GM19467 (cell line): ENCODE data around the gene ABCA12.
"Not testable (repeated sequence)": the region's sequence is repeated elsewhere in the genome, so short reads cannot be mapped to it uniquely, and the experiment has no call there.

Experiments used
- ATAC-seq: cut with Tn5 transposase; IDR thresholded peaks from one replicate; pipeline ENCODE4 v1.9.1; 2021; ENCODE audit warnings: mild to moderate bottlenecking, moderate library complexity; ENCODE audit not compliant: unreplicated experiment

ABCA12 gene

GRCh38 chr2:215138479-215138878, at the start of gene ABCA12:
TSS of gene ABCA12 (minus strand) at chr2:215138626. CDS start at chr2:215138208, 418 bp downstream.
- no peak for ATAC-seq

- no peak for ATAC-seq
These were observed 49.7 kb upstream of the ABCA12 start for GRCh38 chr2:215188078-215188477.

- no peak for ATAC-seq
These were observed 47.6 kb upstream of the ABCA12 start for GRCh38 chr2:215186021-215186420.

- ATAC-seq: no peak
These were observed 39.7 kb upstream of the ABCA12 start for GRCh38 chr2:215178121-215178520.

DNA sequence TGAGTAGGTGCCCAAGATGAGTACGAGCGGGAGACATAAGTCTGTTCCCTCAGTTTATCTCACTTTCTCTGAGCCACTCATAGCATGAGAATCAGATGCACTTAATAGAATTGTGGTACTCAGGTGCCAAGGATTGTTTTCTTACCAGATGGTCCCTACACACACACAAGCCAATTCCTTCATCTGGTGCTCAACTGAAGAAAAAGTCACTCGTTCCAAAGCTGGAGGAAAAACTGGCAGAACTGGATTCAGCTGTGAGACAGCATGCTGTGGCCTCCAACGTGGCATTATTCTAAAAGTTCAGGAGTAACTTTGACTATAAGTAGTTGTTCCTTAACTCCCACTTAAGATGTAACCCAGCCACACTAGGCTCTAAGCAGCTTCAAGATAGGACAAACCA, 33.4 kb upstream of the ABCA12 start:
- ATAC-seq: no peak

- ATAC-seq: no peak
These were observed 32.7 kb upstream of the ABCA12 start for GRCh38 chr2:215171151-215171550.

DNA sequence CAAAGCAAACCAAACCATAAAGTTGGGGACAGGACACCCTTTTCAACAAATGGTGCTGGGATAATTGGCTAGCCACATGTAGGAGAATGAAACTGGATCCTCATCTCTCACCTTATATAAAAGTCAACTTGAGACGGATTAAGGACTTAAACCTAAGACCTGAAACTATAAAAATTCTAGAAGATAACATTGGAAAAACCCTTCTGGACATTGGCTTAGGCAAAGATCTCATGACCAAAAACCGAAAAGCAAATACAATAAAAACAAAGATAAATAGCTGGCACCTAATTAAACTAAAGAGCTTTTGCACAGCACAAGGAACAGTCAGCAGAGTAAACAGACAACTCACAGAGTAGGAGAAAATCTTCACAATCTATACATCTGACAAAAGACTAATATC, 28.1 kb upstream of the ABCA12 start:
- not testable (repeated sequence) for ATAC-seq

GRCh38 chr2:215163319-215163718, 24.9 kb upstream of the ABCA12 start:
- ATAC-seq: not testable (repeated sequence)

DNA sequence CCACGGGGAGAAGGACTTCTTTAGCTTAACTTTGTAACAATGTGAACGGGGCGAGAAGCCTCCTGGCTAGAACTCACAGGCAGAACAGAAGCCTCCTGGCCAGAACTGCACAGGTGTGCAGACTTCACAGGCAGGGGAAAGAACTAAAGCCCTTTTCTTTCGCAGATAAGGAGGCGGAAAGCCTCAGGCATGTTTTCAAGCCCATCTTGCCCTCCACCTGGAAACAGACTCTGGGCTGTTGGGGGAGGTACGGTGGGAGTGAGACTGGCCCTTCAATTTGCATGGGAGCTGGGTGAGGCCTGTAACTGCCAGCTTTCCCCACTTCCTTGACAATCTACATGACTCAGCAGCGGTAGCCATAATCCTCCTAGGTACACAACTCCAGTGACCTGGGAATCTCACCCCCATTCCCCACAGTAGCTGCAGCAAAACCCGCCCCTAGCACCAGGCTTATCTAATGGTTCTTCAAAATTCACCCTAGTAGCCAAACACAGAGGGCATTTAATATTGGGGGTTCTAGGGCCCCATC, 22.9 kb upstream of the ABCA12 start:
- ATAC-seq: no peak

DNA sequence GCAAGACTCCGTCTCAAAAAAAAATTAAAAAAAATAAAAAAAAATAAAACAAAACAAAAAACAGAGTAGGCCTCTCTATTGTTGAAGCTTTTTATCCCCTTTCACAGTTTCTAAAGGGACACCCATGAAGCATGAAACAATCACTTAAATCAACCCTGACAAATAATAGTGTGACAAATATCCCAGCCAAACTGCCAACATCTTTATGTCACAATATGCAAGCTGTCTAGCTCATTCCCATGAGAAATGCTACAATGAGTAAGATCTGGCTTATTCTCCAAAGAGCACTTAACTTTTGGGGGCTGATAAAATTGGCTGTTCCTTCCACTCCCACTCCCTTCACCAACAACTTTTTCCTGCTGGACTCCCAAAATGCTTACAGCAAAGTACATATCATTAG, 21.7 kb upstream of the ABCA12 start:
- ATAC-seq: no peak

GRCh38 chr2:215156453-215156852, 18.0 kb upstream of the ABCA12 start:
- no peak for ATAC-seq

GRCh38 chr2:215149894-215150293, 11.5 kb upstream of the ABCA12 start:
- ATAC-seq: no peak

GRCh38 chr2:215149486-215149885, 11.1 kb upstream of the ABCA12 start:
- no peak for ATAC-seq

- ATAC-seq: no peak
These were observed 10.6 kb upstream of the ABCA12 start for GRCh38 chr2:215149060-215149459.

DNA sequence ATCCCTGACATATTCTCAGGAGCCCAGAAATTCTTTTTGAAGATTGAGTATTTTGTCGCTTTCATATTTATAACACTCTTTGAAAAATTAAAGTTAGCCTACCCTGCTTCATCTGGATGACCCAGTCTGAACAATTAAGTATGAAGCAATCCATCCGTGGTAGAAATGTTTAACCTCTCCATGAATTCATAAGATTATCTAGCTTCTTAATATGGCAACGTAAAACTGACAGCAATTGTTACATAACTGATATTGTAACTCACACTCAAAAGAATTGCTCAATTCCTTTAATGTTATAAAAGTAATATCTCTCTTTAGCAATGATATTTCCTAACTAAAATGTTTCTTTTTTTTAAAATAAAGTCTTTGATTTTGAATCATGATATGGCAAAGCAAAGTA, 7.2 kb upstream of the ABCA12 start:
- no peak for ATAC-seq

DNA sequence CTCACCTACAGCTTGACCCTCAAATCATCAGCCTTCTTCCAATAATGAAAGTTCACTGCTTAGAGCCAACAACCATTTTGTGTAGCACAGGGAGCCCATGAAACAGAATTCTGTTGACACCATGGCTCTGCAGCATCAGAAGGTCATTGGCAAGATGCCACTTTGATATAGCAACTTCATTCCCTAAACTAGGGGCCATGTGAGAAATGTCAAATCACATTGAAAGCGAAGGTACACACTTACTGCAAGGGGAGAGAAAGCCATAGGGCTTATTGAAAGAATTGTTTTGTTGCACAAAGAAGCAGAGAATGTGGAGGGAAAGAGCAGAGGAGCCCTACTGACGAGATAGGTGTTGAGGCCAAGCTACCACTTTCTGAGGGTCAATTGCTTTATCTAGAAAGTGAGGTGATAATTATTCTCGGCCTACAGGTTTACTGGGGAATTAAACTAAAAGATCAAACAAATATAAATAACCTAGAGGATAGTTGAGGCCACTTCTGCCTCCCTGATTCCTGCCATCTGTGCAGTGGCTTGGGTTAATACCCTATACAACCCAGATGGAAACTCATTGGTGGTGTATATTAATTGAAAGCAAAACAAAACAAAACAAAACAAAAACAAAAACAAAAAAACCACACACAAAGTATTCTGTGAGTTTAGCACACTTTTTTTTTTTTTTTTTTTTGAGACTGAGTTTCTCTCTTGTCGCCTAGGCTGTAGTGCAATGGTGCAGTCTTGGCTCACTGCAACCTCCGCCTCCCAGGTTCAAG, 5.9 kb upstream of the ABCA12 start:
- ATAC-seq: no peak

- ATAC-seq: no peak
These were observed 5.0 kb upstream of the ABCA12 start for GRCh38 chr2:215143458-215143857.

DNA sequence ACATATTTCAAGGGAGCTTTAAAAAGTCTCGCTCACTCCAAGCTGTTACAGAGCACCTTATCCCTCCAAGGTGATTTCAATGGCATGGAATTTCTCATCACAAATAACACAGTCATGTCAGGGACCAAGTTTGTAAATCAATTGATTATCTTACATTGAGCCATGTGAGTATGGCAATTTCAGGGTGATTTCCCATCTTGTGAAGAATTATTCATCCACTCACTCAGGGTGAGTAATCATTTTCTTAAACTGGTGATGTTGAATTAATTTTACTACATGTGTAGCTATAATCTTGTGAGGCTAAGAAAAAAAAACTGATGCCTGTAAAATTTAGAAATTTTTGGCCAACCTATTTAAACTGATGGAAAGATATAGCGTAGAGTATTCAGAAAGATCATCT, 3.3 kb upstream of the ABCA12 start:
- no peak for ATAC-seq

DNA sequence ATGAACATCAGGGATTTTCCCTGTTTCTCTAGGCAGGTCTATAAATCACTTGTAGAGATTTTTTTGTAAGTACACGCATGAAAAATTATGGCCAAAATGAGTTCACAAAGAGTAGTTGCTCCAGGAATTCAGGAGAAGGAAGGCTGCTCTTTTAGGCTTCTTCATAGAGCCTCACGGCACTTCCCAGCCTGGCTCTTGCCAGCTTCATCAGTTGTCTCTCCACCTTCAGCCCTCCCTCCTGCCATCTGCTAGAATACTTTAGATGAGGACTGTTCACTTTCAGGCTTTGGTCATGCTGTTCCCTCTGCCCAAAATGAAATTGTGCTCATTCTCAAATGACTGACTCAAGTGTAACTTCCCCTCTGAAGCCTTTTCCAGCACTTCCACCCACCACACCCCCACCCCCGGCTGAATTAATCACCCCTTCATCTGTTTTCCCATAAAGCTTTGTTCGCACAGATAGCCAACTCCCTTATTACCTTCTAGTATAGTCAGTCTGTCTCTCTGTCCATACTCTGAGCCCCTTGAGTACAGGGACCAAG, 1.8 kb upstream of the ABCA12 start:
- no peak for ATAC-seq

GRCh38 chr2:215137741-215138340, 585 bp downstream of the ABCA12 start:
- no peak for ATAC-seq

DNA sequence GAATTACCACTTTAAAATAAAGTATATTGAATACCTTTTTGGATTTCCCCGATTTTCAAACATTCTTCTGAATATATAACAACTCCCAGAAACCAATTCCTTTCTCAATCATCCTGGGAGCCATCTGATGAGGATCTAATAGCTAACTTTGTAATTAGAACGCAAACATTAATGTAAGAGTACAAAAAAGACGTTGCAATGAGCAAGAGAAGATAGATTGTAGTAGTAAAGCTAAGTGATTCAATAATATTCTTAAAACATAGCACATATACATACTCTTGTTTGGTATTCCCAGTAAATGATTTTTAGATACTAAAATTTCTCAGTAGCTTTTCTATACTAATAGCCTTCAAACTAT, 1.1 kb downstream of the ABCA12 start:
- ATAC-seq: no peak

DNA sequence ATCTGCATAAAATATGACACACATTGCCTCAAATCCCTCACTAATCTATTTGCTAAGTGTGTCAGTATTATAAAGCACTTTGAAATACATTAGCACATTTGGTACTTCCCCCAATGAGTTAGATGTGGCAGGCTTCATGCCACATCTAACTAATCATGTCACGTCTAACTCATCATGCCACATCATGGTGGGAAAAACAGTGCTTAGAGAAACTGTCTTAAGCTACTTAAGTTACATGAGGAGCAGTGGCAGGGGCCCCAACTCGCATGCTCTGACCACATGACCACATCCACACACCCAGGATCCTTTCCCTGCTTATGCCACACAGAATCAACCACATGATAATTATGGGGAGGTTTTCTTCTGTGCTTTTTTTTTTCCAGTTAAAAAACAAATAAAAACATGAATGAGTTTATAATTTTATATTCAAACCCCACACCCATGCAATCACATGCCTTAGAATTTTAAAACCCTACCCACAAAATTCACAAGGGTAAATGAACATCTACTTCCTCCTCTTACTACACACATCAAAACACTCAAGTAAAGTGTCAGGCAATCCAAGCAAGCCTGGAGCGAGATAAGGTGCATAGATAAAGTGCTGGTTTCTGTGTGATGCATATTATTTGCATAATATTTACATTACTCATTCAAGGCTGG, 1.6 kb downstream of the ABCA12 start:
- ATAC-seq: peak; percentile 50
